ENCODE results near the gene MAGED4.
"Not testable (repeated sequence)": the region's sequence is repeated elsewhere in the genome, so short reads cannot be mapped to it uniquely, and the experiment has no call there.

Gene MAGED4

GRCh38 chrX:52184440-52185077, at the start of gene MAGED4:
MAGED4 (plus strand) TSS chrX:52184888; CDS start chrX:52185923, 1,035 bp downstream.
- H3K4me3 ChIP-seq; H3K27ac ChIP-seq; DNase-seq (ENCODE audit: low spot score): not testable (repeated sequence)

- no peak for DNase-seq (ENCODE audit: low spot score)
- TF ChIP-seq CTCF (IDR thresholded peaks at IDR 0.05): no peak
These were observed 45.7 kb upstream of the MAGED4 start for GRCh38 chrX:52138830-52139544.

GRCh38 chrX:52139545-52139895, 45.2 kb upstream of the MAGED4 start:
- Histone ChIP-seq H3K27ac (no peak overlapping the region), H3K4me3 (no peak overlapping the region)
- TF ChIP-seq CTCF (IDR thresholded peaks at IDR 0.05): no peak
- DNase-seq (ENCODE audit: low spot score): no peak

More at GRCh38 chrX:52138830-52139544, 45.7 kb upstream of the MAGED4 start:
- Histone ChIP-seq H3K27ac (no peak overlapping the region), H3K4me3 (no peak overlapping the region)

GRCh38 chrX:52140020-52140419, 44.7 kb upstream of the MAGED4 start:
- TF ChIP-seq CTCF (IDR thresholded peaks at IDR 0.05): no peak
- H3K27ac ChIP-seq: no peak overlapping the region
- no peak for DNase-seq (ENCODE audit: low spot score)
- H3K4me3 ChIP-seq: no peak overlapping the region

- DNase-seq (ENCODE audit: low spot score); H3K27ac ChIP-seq; H3K4me3 ChIP-seq: not testable (repeated sequence)
These were observed 34.0 kb upstream of the MAGED4 start for GRCh38 chrX:52150667-52151066.

GRCh38 chrX:52160140-52160539, 24.5 kb upstream of the MAGED4 start:
- not testable (repeated sequence) for DNase-seq (ENCODE audit: low spot score); H3K4me3 ChIP-seq

GRCh38 chrX:52166840-52167239, 17.8 kb upstream of the MAGED4 start:
- Histone ChIP-seq H3K4me3 (no peak overlapping the region), H3K27ac (no peak overlapping the region)
- no peak for TF ChIP-seq CTCF (IDR thresholded peaks at IDR 0.05)
- no peak for DNase-seq (ENCODE audit: low spot score)

More at GRCh38 chrX:52160140-52160539, 24.5 kb upstream of the MAGED4 start:
- H3K27ac ChIP-seq: not testable (repeated sequence)

- not testable (repeated sequence) for DNase-seq (ENCODE audit: low spot score); H3K4me3 ChIP-seq
These were observed 13.6 kb upstream of the MAGED4 start for GRCh38 chrX:52171055-52171454.

GRCh38 chrX:52185078-52185453, 378 bp downstream of the MAGED4 start:
- not testable (repeated sequence) for H3K27ac ChIP-seq; DNase-seq (ENCODE audit: low spot score); H3K4me3 ChIP-seq

More at GRCh38 chrX:52171055-52171454, 13.6 kb upstream of the MAGED4 start:
- H3K27ac ChIP-seq: not testable (repeated sequence)

- H3K4me3 ChIP-seq; H3K27ac ChIP-seq; DNase-seq (ENCODE audit: low spot score): not testable (repeated sequence)
These were observed 26.7 kb downstream of the MAGED4 start for GRCh38 chrX:52211405-52211804.

All from coronary artery (tissue), 2 donors.